NCI-H774 (cell line): ENCODE data around the gene CAMTA1.

Source experiments
- DNase-seq: peaks from one replicate; lab custom pipeline; 2025; lab: John Stamatoyannopoulos, UW

CAMTA1 gene

GRCh38 chr1:7536891-7537591 is 751.8 kb downstream of the CAMTA1 start:
- DNase-seq, result no peak

GRCh38 chr1:7538033-7538432 is 752.8 kb downstream of the CAMTA1 start:
- no peak for DNase-seq

- DNase-seq, result no peak
Measured at GRCh38 chr1:7538849-7539768, 753.9 kb downstream of the CAMTA1 start.

GRCh38 chr1:7539769-7540175 is 754.5 kb downstream of the CAMTA1 start:
- peak; percentile 32 for DNase-seq

- no peak for DNase-seq
Measured at GRCh38 chr1:7540816-7541215, 755.6 kb downstream of the CAMTA1 start.

GRCh38 chr1:7541629-7542028 is 756.4 kb downstream of the CAMTA1 start:
- DNase-seq, result no peak

- no peak for DNase-seq
Measured at GRCh38 chr1:7543718-7544090, 758.5 kb downstream of the CAMTA1 start.

GRCh38 chr1:7549277-7550161 is 764.3 kb downstream of the CAMTA1 start:
- no peak for DNase-seq

GRCh38 chr1:7550261-7550865 is 765.1 kb downstream of the CAMTA1 start:
- DNase-seq, result no peak

- DNase-seq, result no peak
Measured at GRCh38 chr1:7550981-7551380, 765.7 kb downstream of the CAMTA1 start.

- no peak for DNase-seq
Measured at GRCh38 chr1:7551442-7551841, 766.2 kb downstream of the CAMTA1 start.

GRCh38 chr1:7552402-7552801 is 767.1 kb downstream of the CAMTA1 start:
- DNase-seq, result no peak

- no peak for DNase-seq
Measured at GRCh38 chr1:7553042-7553690, 767.9 kb downstream of the CAMTA1 start.

GRCh38 chr1:7554385-7555235 is 769.4 kb downstream of the CAMTA1 start:
- DNase-seq, result no peak

GRCh38 chr1:7555391-7556185 is 770.3 kb downstream of the CAMTA1 start:
- no peak for DNase-seq

GRCh38 chr1:7557301-7557891 is 772.1 kb downstream of the CAMTA1 start:
- DNase-seq, result no peak

GRCh38 chr1:7558041-7558461 is 772.8 kb downstream of the CAMTA1 start:
- DNase-seq, result no peak

GRCh38 chr1:7558481-7558880 is 773.2 kb downstream of the CAMTA1 start:
- no peak for DNase-seq
